SK-N-MC (cell line): ENCODE results near the gene ATXN7.

Source experiments
- EZH2 ChIP-seq: fragments of 200-600 bp; sonication (generic); IDR thresholded peaks from one replicate; pipeline ENCODE4 v1.6.1; 2017; ENCODE audit warnings: antibody characterized with exemption
- FOXP2 ChIP-seq: optimal IDR thresholded peaks from 2 replicates; pipeline ENCODE3; 2011; ENCODE audit warnings: mild to moderate bottlenecking, moderate library complexity; ENCODE audit not compliant: insufficient read depth; ENCODE audit errors: extremely low read length, control extremely low read depth
- POLR2AphosphoS5 ChIP-seq: IDR thresholded peaks from 2 replicates; pipeline ENCODE4 v1.6.1; 2012; ENCODE audit warnings: mild to moderate bottlenecking, low read depth, low read length, borderline replicate concordance

GRCh38 chr3:63892773-63893352, 29.2 kb downstream of the ATXN7 start:
- TF ChIP-seq EZH2 (no peak), POLR2AphosphoS5 (no peak), FOXP2 (no peak)
